Spleen (tissue), 7 donors: ENCODE results near the gene NPY4R.
"Not testable (repeated sequence)": the region's sequence is repeated elsewhere in the genome, so short reads cannot be mapped to it uniquely, and the experiment has no call there.

ENCODE experiments used
- CTCF ChIP-seq, 11 experiments: fragments of 200-600 bp in 7 of 11; fragments of 450-650 bp in 4 of 11; sonication (generic) in 4 of 11; IDR thresholded peaks in 8 of 11; conservative IDR thresholded peaks in 3 of 11; 1 replicate in 7 of 11; 2 replicates in 4 of 11; pipeline versions ENCODE4 v1.4.0 to v1.8.0; 2016 to 2021; ENCODE audit warnings: antibody characterized with exemption in 11 of 11, inconsistent platforms in 4 of 11, mild to moderate bottlenecking in 1 of 11
- POLR2AphosphoS5 ChIP-seq, 3 donors: sonication (generic); formaldehyde crosslinking; IDR thresholded peaks; one replicate each; pipeline ENCODE4 v1.5.1; 2017; ENCODE audit warnings: antibody characterized with exemption in 3 of 3
- donor health status: DM: no; HTN: no; CAD: no; lungs with moderate emphysema.
- donor health status: DM: no; HTN: no; CAD: no.
- donor health status: DM: no; HTN: no; CAD: no.

DNA sequence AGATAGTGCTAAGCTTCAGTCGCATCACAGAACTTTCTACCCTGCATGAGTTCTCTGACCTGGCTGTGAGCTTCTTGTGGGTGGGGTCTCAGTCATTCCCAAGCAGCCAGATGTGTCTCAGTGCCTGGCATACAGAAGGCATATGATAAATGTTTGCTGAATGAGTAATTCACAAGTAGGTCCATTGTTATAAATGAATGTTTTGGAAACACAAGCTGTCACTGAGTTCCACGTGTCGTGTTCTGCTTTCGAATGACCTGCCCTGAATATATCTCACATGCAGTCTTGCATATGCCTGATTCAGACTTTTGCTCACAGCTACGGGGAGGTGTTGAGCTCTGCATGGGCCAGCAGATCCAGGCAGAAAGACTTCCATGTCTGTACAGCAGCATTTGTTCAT is 46.2 kb upstream of the NPY4R start:
- not testable (repeated sequence) for TF ChIP-seq CTCF (IDR thresholded peaks at IDR 0.05 in 8 of 11, conservative IDR thresholded peaks at IDR 0.05 in 3 of 11); POLR2AphosphoS5 (IDR thresholded peaks at IDR 0.05)
